Small intestine (tissue), 7 donors: ENCODE measurements around the gene KCMF1. TPM values are rescaled to one million over a fixed set of nuclear protein-coding genes. Genes with fewer than 3 reads are reported as not detected.
A peak's percentile ranks its signal among the peaks of the same experiment; 100 is the strongest.
"Not testable (repeated sequence)": the region's sequence is repeated elsewhere in the genome, so short reads cannot be mapped to it uniquely, and the experiment has no call there.

Experiments
- DNase-seq, 2 donors: peaks; one replicate each; pipeline versions ENCODE4 v3.0.0 to v3.0.0-alpha.2; 2013
- FAIRE-seq: peaks from 2 replicates; lab custom pipeline; 2012; peaks lifted over from hg19 to GRCh38; lab: Jason Lieb, UNC
- H3K27ac ChIP-seq, 3 donors: one replicate each; pipeline ENCODE4 v1.5.1; 2013; ENCODE audit warnings: low read length in 2 of 3, mild to moderate bottlenecking in 2 of 3, control low read depth in 1 of 3, inconsistent platforms in 1 of 3, low read depth in 1 of 3, moderate library complexity in 1 of 3
- H3K27me3 ChIP-seq, 3 donors: one replicate each; pipeline ENCODE4 v1.6.1; 2013; ENCODE audit warnings: low read length in 3 of 3, inconsistent platforms in 1 of 3; ENCODE audit not compliant: control insufficient read depth in 3 of 3, insufficient read depth in 3 of 3
- H3K36me3 ChIP-seq, 3 donors: one replicate each; pipeline ENCODE4 v1.6.1; 2013; ENCODE audit warnings: low read length in 3 of 3, inconsistent platforms in 1 of 3, low read depth in 1 of 3, mild to moderate bottlenecking in 1 of 3, moderate library complexity in 1 of 3; ENCODE audit not compliant: control insufficient read depth in 3 of 3, insufficient read depth in 2 of 3
- H3K4me1 ChIP-seq, 3 donors: one replicate each; pipeline ENCODE4 v1.6.1; 2013; ENCODE audit warnings: low read length in 2 of 3, inconsistent platforms in 1 of 3, low read depth in 1 of 3, mild to moderate bottlenecking in 1 of 3, moderate library complexity in 1 of 3; ENCODE audit not compliant: control insufficient read depth in 3 of 3, insufficient read depth in 2 of 3
- H3K4me3 ChIP-seq, 3 donors: one replicate each; pipeline ENCODE4 v1.5.1; 2013; ENCODE audit warnings: low read length in 3 of 3, control low read depth in 1 of 3, inconsistent platforms in 1 of 3, low read depth in 1 of 3, mild to moderate bottlenecking in 1 of 3, moderate library complexity in 1 of 3
- H3K9me3 ChIP-seq, 2 donors: one replicate each; pipeline ENCODE4 v1.6.1; 2013; ENCODE audit warnings: low read depth in 1 of 2, low read length in 1 of 2; ENCODE audit not compliant: control insufficient read depth in 2 of 2, insufficient read depth in 1 of 2
- WGBS, 3 donors: extraction: QIAGEN DNeasy Blood & Tissue Kit; methylation state at CpG; one replicate each; pipeline ENCODE4 v1.1.7; 2013; 5-methylcytosine and 5-hydroxymethylcytosine counted together
- polyA plus RNA-seq, 4 donors: library from polyadenylated mRNA; stranded (reverse) in 3 of 4; unstranded in 1 of 4; fragments of 200-250 nt in 3 of 4; fragments of 120-200 nt in 1 of 4; gene quantifications; one replicate each; pipeline versions ENCODE4 v1.2.1 to v1.2.3, GENCODE V29; 2013
- donor health status: healthy with polysubstance abuse.
- donor health status: control.
- donor health status: control.
- donor health status: Bipolar disorder and iron deficiency.
- donor health status: healthy.

The KCMF1 gene
- polyA plus RNA-seq, 4 donors = 31.9 to 58.9 (median 44.8) TPM

GRCh38 chr2:84938194-84938879 is 32.6 kb upstream of the KCMF1 start:
- DNase-seq (peak in 1 of 2 donors; percentile 88), FAIRE-seq (no peak)
- Histone ChIP-seq H3K9me3 (no peaks in the 10 kb centered on the region), H3K27me3 (no peaks in the 10 kb centered on the region), H3K27ac (no peak overlapping the region), H3K4me3 (no peak overlapping the region), H3K4me1 (no peaks in the 10 kb centered on the region), H3K36me3 (no peaks in the 10 kb centered on the region)
- 41 to 53% (median 41%) methylated on average over 5 of the region's 5 CpGs for WGBS, 3 donors

GRCh38 chr2:84939426-84940087 is 31.4 kb upstream of the KCMF1 start:
- DNase-seq = peak; percentile 41 to 67
- Histone ChIP-seq H3K4me1 (no peaks in the 10 kb centered on the region), H3K27me3 (no peaks in the 10 kb centered on the region), H3K36me3 (no peaks in the 10 kb centered on the region), H3K4me3 (no peak overlapping the region), H3K9me3 (no peaks in the 10 kb centered on the region), H3K27ac (peak overlapping the region in 2 of 3 donors; percentile 45 to 85)
- WGBS, 3 donors = 28 to 50% (median 44%) methylated on average over 9 of the region's 9 CpGs
- no peak for FAIRE-seq

DNA sequence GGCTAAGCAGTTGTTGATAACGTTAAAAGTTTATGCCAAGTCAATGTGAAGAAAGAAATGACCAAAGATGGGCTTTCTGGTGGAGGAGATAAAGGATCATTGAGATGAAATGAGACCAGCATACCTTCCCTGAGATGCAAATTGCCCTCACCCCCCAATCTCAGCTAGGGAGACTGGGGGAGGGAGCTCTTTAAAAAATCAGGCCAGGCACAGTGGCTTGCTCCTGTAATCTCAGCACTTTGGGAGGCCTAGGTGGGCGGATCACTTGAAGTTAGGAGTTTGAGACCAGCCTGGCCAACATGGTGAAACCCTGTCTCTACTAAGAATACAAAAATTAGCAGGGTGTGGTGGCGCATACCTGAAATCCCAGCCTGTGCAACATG is 30.9 kb upstream of the KCMF1 start:
- H3K4me3 ChIP-seq = no peak overlapping the region
- DNase-seq = no peak

DNA sequence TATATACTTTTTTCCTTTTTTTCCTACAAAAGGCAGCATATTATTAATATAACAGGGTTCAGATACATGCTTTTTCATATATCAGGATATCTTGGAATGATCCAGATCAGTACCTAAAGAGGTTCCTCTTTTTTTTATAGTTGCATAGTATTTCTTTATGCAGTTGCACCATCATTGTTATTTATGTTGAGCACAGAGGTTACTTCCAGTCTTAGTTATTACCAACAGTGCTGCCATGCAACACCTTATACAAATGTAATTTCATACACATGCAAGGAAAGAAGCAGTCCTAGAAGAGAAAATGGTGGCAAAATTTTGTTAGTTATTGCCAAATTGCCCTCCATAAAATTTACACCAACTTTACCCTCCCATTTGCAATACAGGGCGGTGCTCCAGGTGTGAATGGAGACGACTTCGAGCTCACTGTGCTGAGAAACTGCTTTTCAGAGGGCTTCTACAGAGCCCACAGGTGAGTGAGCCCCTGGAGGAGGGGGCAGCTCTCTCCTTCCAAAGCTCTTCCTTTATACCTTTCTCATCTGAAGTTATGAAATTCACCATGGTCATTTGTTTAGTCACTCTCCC is 30.0 kb upstream of the KCMF1 start:
- WGBS, 3 donors = 43 to 67% (median 65%) methylated on average over 3 of the region's 3 CpGs
- H3K4me3 ChIP-seq = no peak overlapping the region
- H3K9me3 ChIP-seq = no peaks in the 10 kb centered on the region
- H3K36me3 ChIP-seq = no peaks in the 10 kb centered on the region
- no peak overlapping the region for H3K27ac ChIP-seq
- DNase-seq = no peak
- H3K27me3 ChIP-seq = no peaks in the 10 kb centered on the region
- no peak for FAIRE-seq
- H3K4me1 ChIP-seq = peaks cover 0 to 3% (median 0%) of the 10 kb centered on the region in 3 donors

More for the DNA sequence above, 30.9 kb upstream of the KCMF1 start:
- no peaks in the 10 kb centered on the region for H3K9me3 ChIP-seq
- no peaks in the 10 kb centered on the region for H3K4me1 ChIP-seq
- H3K36me3 ChIP-seq = no peaks in the 10 kb centered on the region
- FAIRE-seq = no peak
- no peaks in the 10 kb centered on the region for H3K27me3 ChIP-seq
- 63 to 78% (median 69%) methylated on average over 3 of the region's 3 CpGs for WGBS, 3 donors
- H3K27ac ChIP-seq = peak overlapping the region in 1 of 3 donors; percentile 85

GRCh38 chr2:84942166-84942565 is 28.8 kb upstream of the KCMF1 start:
- Histone ChIP-seq H3K4me1 (peaks cover 0 to 10% (median 0%) of the 10 kb centered on the region in 3 donors), H3K27ac (no peak overlapping the region), H3K4me3 (no peak overlapping the region), H3K27me3 (no peaks in the 10 kb centered on the region), H3K36me3 (no peaks in the 10 kb centered on the region), H3K9me3 (no peaks in the 10 kb centered on the region)
- WGBS, 3 donors = 95 to 100% (median 97%) methylated on average over 2 of the region's 2 CpGs
- DNase-seq (no peak), FAIRE-seq (no peak)

DNA sequence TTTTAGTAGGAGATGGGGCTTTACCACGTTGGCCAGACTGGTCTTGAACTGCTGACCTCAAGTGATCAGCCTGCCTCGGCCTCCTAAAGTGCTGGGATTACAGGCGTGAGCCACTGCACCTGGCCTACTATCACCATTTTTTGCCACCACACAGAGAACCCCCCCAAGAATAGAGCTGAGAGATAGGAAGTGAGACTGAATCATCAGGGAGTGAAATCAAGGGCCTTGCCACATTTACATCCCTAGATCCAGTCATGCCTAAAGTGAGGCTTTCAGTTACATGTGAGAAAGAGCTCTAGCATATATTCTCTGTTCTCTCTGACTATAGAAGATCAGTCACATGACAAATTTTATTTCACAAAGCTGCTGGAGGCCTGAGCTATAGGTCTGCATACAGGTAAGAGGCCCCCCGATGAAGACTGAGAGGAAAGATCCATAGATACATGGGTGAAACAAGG is 28.0 kb upstream of the KCMF1 start:
- WGBS, 3 donors = 77 to 80% (median 79%) methylated on average over 4 of the region's 4 CpGs
- Histone ChIP-seq H3K4me3 (no peak overlapping the region), H3K27ac (no peak overlapping the region), H3K4me1 (peaks cover 0 to 10% (median 0%) of the 10 kb centered on the region in 3 donors), H3K9me3 (no peaks in the 10 kb centered on the region), H3K27me3 (no peaks in the 10 kb centered on the region), H3K36me3 (no peaks in the 10 kb centered on the region)
- FAIRE-seq (no peak), DNase-seq (no peak)

- DNase-seq (no peak), FAIRE-seq (no peak)
- Histone ChIP-seq H3K36me3 (no peaks in the 10 kb centered on the region), H3K9me3 (no peaks in the 10 kb centered on the region), H3K27ac (no peak overlapping the region), H3K4me1 (peaks cover 0 to 10% (median 0%) of the 10 kb centered on the region in 3 donors), H3K4me3 (no peak overlapping the region), H3K27me3 (no peaks in the 10 kb centered on the region)
- 87 to 92% (median 91%) methylated on average over 7 of the region's 7 CpGs for WGBS, 3 donors
Measured at GRCh38 chr2:84944295-84944909, 26.6 kb upstream of the KCMF1 start.

DNA sequence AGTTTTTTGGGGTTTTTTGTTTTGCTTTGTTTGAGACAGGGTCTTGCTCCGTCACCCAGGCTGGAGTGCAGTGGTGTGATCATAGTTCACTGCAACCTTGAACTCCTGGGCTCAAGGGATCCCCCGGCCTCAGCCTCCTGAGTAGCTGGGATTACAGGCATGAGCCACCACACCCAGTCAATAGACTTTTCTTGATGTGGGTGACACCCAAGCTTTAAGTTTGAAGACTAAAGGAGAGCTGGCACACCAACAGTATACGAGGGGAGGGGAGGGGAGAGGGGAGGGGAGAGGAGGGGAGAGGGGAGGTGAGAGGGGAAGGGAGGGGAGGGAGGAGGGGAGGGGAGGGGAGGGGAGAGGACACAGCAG is 25.1 kb upstream of the KCMF1 start:
- H3K4me3 ChIP-seq, H3K27me3 ChIP-seq, H3K9me3 ChIP-seq, H3K36me3 ChIP-seq, FAIRE-seq: not testable (repeated sequence)
- peak in 1 of 2 donors; percentile 71 for DNase-seq
- Histone ChIP-seq H3K4me1 (peaks cover 0 to 10% (median 0%) of the 10 kb centered on the region in 3 donors), H3K27ac (peak overlapping the region; percentile 56 to 95 (median 95))
- WGBS, 3 donors = 32 to 61% (median 53%) methylated on average over 2 to 3 of the region's 3 CpGs
